DMS 273 treated with DMSO at 0.1 percent for 48 hours (cell line): Measurements from ENCODE around the gene FAR1.

Experiments
- DNase-seq: peaks from one replicate; lab custom pipeline; 2025; lab: John Stamatoyannopoulos, UW

The FAR1 gene

DNA sequence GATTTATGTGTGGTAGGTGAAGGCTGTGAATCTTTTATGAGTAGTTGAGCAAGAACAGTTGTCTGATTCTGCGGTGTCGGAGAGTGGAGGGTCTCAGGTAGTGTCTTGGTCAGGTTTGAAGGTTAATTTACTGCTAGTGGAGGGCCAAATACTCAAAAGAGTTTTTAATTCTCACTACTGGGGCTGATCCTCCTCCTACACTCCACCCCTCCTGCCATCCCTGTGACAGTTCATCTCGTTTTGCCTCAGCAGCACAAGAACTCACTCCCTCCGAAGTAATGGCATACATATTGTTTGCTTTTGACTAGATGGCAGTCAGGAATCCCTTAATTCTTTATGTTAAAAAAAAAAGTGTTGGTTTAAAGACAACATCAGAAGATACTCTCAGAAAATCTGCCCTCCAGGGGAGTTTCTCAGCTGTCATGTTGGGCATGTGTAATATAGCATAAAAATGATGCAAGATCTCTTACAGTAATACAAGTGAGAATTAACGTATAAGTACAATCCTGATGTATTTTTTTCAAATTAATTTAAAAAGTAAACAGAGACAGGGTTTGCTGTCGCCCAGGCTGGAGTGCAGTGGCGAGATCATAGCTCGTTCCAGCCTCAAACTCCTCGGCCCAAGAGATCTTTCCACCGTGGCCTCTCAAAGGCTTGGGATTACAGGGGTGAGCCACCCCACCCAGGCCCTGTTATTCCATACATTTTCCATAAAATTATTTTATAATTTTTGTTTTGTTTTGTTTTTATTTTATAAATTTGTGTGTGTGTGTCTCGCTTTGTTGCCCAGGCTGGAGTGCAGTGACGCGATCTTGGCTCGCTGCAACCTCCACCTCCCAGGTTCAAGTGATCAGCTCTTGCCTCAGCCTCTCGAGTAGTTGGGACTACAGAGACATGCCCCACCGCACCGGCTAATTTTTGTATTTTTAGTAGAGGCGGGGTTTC, 1.3 kb downstream of the FAR1 start:
- no peak for DNase-seq

DNA sequence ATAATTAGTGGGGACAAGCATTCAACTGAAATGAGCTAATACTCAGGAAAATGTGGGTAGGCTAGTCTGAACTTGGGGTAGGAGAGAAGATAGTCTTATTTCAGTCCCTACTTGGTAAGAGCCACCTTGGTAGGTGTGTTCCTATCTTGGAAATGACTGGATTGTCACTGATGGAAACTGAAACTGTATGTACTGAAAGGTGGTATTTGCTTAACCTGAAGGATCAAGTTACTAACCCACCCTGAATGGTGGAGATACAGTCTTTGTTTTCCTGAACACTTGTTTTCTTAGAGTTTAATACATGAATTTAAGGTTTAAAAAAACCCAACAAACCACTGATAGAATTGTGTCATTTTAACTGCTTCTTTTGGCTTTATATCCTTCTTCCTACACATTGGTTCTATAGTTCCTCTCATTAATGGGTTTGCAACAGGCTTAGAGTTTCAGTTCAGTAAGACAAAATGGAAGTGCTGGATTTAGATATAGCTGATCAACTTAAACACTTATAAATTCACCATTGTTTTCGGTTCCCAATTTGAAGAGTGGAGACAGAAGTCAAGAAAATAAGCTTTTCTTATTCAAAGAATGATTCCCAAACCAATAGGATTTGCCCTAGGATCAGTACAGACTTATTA, 4.2 kb downstream of the FAR1 start:
- DNase-seq = no peak

- DNase-seq = no peak
Measured at GRCh38 chr11:13674799-13675509, 6.5 kb downstream of the FAR1 start.

- no peak for DNase-seq
Measured at GRCh38 chr11:13676576-13676975, 8.1 kb downstream of the FAR1 start.

GRCh38 chr11:13679768-13680167, 11.3 kb downstream of the FAR1 start:
- DNase-seq = no peak

GRCh38 chr11:13680501-13681264, 12.2 kb downstream of the FAR1 start:
- no peak for DNase-seq

- DNase-seq = no peak
Measured at GRCh38 chr11:13681446-13681845, 13.0 kb downstream of the FAR1 start.

- DNase-seq = no peak
Measured at GRCh38 chr11:13682212-13682611, 13.7 kb downstream of the FAR1 start.

DNA sequence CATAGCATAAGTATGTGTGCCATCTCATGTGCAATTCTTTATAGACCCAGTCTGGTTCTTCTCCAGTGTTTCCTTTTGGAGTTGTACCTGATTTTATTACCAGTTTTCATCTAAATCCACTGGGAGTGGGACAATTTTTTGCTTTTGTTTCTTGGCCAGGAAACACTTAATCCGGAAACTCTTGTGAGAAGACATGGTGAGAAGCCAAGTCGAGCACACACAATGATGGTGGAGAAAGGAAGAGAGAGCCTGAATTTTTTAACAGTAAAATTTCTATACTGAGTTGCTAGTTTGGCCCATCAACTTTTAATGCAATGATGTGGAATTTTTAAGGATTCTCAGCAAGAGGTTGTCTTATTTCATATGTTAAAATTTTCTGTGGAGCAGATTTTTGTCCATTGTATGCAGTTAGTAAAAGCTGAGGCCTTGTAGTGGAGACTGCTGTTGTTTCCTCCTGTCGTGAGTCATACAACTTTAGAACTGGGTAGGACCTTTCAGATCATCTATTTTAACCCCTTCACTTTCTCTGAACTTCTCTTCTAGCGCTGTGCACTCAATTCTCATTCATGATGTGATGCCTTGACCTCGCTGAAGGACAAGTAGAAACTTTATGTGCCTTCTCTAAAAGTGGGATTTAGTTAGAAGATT, 17.1 kb downstream of the FAR1 start:
- no peak for DNase-seq

GRCh38 chr11:13686776-13687175, 18.3 kb downstream of the FAR1 start:
- DNase-seq = no peak

GRCh38 chr11:13687271-13687670, 18.8 kb downstream of the FAR1 start:
- DNase-seq = no peak

- DNase-seq = no peak
Measured at GRCh38 chr11:13691286-13691899, 22.9 kb downstream of the FAR1 start.

- no peak for DNase-seq
Measured at GRCh38 chr11:13692172-13692571, 23.7 kb downstream of the FAR1 start.

DNA sequence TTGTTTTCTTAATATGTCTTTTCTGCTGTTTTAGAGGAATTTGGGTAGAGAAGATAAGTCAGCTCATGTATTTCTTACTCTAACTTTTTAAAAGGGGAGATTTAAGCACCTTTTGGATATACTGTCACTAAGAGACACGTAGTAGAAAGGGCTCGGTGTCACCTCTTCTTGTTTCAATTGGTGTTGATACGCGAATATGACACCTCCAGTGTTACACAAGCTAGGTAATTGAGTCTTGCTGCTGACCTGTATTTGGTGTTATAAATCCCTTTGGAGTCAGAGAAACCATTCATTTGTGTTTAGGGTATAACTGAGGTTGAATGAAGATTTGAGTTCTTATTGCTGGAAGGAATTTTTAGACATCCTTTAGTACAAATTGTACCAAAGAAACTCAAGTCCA, 25.6 kb downstream of the FAR1 start:
- no peak for DNase-seq

DNA sequence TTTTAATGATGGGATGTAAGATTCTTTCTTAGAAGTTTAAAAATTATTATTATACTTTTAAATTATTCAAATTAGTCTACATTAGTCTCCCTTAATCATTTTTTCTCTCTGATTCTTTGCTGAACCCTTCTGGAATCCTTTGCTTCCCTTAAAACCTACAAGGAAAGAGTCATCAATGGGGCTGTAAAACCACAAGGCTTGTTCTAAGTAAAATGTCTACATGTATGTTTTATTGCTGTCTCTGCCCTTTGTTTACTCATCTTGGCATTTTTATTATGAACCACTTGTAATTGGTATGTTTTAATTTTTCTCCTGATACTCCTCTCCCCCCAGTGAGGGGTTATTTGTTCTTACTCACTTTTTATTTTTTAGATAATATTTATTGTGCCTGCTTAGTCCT, 27.4 kb downstream of the FAR1 start:
- DNase-seq = no peak

- DNase-seq = no peak
Measured at GRCh38 chr11:13697710-13698109, 29.2 kb downstream of the FAR1 start.

DNA sequence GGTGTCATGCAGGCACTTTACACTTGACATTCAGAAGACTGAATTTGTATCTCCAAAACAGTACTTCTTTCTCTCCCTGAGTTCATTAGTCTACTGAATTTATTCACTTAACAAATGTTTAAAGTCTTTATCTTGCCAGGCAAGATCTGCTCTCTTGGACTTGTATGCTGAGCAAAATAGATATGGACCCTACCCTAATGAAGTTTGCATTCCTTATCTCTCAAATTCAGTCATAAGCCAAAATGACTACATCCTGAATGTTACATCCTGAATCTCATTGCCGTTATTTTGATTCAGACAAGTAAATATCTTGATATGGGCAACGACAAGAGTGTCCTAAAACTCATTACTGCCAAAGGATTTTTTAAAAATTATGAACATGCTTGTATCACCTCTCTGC, 29.7 kb downstream of the FAR1 start:
- DNase-seq = no peak

GRCh38 chr11:13699041-13699440, 30.6 kb downstream of the FAR1 start:
- DNase-seq = no peak

GRCh38 chr11:13699870-13700269, 31.4 kb downstream of the FAR1 start:
- no peak for DNase-seq

DNA sequence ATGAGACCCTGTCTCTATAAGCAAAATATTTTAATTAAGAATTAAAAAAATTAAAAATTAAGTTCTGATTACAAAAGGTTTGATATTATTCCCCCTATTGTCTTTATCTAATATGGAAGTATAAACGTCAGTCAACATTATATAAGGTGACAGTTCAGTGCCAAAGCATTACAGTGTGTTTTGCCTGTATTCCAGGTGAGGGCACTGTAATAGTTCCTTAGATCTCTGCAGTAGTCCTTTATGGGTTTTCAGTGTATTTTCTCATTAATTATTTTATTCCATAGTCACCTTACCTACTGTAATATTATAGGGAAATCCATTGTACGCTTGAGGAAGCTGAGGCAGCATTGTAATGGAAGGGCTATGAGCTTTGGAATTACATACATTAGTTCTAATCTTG, 33.0 kb downstream of the FAR1 start:
- DNase-seq = no peak

- no peak for DNase-seq
Measured at GRCh38 chr11:13702071-13702470, 33.6 kb downstream of the FAR1 start.
